IPS-15b (cell line): Measurements from ENCODE around the gene RPL28.
"Not testable (repeated sequence)": the region's sequence is repeated elsewhere in the genome, so short reads cannot be mapped to it uniquely, and the experiment has no call there.

Experiments
- H3K27me3 ChIP-seq: one replicate; pipeline ENCODE4 v1.6.1; 2013; ENCODE audit warnings: low read length; ENCODE audit not compliant: control insufficient read depth, insufficient read depth
- H3K36me3 ChIP-seq: one replicate; pipeline ENCODE4 v1.6.1; 2013; ENCODE audit warnings: low read length; ENCODE audit not compliant: control insufficient read depth, insufficient read depth
- H3K4me1 ChIP-seq: one replicate; pipeline ENCODE4 v1.6.1; 2013; ENCODE audit warnings: mild to moderate bottlenecking, low read length; ENCODE audit not compliant: control insufficient read depth, insufficient read depth
- H3K4me3 ChIP-seq: one replicate; pipeline ENCODE4 v1.5.1; 2013; ENCODE audit warnings: low read depth, low read length
- H3K9ac ChIP-seq: one replicate; pipeline ENCODE4 v1.6.1; 2013; ENCODE audit warnings: low read depth, mild to moderate bottlenecking, low read length
- H3K9me3 ChIP-seq: one replicate; pipeline ENCODE4 v1.6.1; 2013; ENCODE audit warnings: mild to moderate bottlenecking, low read length; ENCODE audit not compliant: control insufficient read depth, insufficient read depth

The RPL28 gene

GRCh38 chr19:55407800-55408532 lies 22.2 kb downstream of the RPL28 start:
- no peaks in the 10 kb centered on the region for H3K9me3 ChIP-seq

DNA sequence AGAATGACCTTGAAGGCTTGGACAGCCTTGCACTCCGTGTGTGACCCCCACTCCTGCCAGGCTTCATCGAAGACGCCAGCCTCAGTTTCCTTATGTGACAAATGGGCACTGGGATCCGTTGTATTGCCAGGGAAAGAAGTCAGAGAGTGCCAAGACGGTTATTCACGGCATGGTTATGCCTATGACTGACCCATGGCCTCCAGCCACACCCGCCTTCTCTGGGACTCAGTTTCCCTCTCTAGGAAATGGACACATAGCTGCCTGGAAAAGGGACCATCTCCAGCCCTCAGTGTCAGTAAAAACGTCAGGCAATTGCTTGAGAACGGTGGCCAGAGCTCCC lies 22.8 kb downstream of the RPL28 start:
- Histone ChIP-seq H3K4me1 (peaks cover 5% of the 10 kb centered on the region), H3K36me3 (peaks cover 27% of the 10 kb centered on the region), H3K4me3 (peak overlapping the region; percentile 27), H3K27me3 (peaks cover 4% of the 10 kb centered on the region), H3K9ac (peak overlapping the region; percentile 18), H3K9me3 (no peaks in the 10 kb centered on the region)

More at GRCh38 chr19:55407800-55408532, 22.2 kb downstream of the RPL28 start:
- H3K27me3 ChIP-seq: peaks cover 4% of the 10 kb centered on the region
- peak overlapping the region; percentile 77 for H3K9ac ChIP-seq
- peak overlapping the region; percentile 73 for H3K4me3 ChIP-seq
- H3K36me3 ChIP-seq: peaks cover 32% of the 10 kb centered on the region
- H3K4me1 ChIP-seq: peaks cover 5% of the 10 kb centered on the region

DNA sequence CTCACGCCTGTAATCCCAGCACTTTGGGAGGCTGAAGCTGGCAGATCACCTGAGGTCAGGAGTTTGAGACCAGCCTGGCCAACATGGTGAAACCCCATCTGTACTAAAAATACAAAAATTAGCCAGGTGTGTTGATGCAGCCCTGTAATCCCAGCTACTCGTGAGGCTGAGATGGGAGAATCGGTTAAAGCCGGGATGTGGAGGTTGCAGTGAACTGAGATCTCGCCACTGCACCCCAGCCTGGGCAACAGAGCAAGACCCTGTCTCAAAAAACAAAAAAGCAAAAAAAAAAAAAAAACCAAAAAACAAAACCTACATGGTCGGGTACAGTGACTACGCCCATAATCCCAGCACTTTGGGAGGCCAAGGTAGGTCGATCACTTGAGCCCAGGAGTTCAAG lies 23.4 kb downstream of the RPL28 start:
- H3K4me1 ChIP-seq, H3K27me3 ChIP-seq, H3K4me3 ChIP-seq, H3K9ac ChIP-seq, H3K9me3 ChIP-seq: not testable (repeated sequence)
- peaks cover 22% of the 10 kb centered on the region for H3K36me3 ChIP-seq

DNA sequence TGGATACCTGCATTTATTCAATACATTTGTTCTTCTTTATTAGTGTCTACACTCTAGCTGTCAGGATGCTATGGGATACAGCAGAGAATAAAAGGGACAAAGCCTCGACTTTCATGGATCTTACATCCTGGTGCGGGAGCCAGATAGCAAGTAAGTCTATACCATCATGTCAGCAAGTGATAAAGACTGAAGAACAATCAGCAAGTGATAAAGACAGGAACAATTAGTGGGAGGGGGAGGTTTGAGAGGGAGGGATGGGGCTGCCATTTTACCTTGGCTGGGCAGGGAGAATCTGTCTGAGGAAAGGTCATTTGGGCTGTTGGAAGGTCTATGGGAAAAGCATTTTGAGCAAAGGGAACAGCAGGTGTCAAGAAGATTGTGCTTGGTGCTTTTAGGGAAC lies 24.4 kb downstream of the RPL28 start:
- no peak overlapping the region for H3K9ac ChIP-seq
- peaks cover 4% of the 10 kb centered on the region for H3K27me3 ChIP-seq
- no peaks in the 10 kb centered on the region for H3K9me3 ChIP-seq
- H3K4me3 ChIP-seq: no peak overlapping the region
- peaks cover 17% of the 10 kb centered on the region for H3K36me3 ChIP-seq
- H3K4me1 ChIP-seq: peaks cover 5% of the 10 kb centered on the region

DNA sequence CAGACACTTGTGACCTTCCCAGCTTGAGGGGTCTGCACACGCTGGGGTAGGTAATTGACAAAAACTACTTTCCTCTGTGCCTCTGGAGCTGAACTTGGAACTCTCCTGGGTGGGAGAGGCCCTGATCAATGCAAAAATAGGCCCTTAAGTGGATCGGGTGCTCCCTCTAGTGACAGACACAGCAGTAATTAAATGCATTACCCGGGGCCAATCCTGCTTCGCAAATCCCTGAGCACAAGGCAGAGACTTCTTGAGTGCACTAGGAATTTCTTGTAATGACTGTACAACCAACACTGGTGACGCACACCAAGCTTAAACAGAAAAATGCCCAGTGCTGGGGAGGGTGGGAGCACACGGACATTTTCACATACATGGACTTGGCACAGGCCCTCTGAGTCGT lies 32.5 kb downstream of the RPL28 start:
- H3K27me3 ChIP-seq: peaks cover 2% of the 10 kb centered on the region
- H3K36me3 ChIP-seq: no peaks in the 10 kb centered on the region
- no peak overlapping the region for H3K4me3 ChIP-seq
- no peaks in the 10 kb centered on the region for H3K9me3 ChIP-seq
- no peak overlapping the region for H3K9ac ChIP-seq
- no peaks in the 10 kb centered on the region for H3K4me1 ChIP-seq

DNA sequence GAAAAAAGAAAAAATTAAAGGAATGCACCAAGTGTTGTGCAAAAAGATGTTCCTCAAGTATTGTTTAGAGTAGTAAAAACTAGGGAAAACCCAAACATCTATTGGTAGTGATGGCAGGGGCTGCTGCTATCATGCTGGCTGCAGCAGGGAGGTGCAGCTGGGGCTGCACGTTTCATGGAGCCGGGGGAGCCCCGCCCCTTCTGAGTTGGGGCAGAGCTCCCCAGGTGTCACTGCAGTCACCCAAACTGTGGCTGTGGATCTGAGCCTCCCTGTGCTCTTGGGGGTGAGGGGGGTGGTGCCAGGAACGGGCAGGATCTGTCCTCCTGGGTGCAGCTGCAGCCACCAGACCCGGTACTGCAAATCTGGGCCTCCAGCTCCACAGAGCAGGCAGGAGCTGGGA lies 33.4 kb downstream of the RPL28 start:
- Histone ChIP-seq H3K27me3 (peaks cover 2% of the 10 kb centered on the region), H3K9ac (no peak overlapping the region), H3K4me3 (no peak overlapping the region), H3K9me3 (no peaks in the 10 kb centered on the region), H3K36me3 (no peaks in the 10 kb centered on the region), H3K4me1 (no peaks in the 10 kb centered on the region)

DNA sequence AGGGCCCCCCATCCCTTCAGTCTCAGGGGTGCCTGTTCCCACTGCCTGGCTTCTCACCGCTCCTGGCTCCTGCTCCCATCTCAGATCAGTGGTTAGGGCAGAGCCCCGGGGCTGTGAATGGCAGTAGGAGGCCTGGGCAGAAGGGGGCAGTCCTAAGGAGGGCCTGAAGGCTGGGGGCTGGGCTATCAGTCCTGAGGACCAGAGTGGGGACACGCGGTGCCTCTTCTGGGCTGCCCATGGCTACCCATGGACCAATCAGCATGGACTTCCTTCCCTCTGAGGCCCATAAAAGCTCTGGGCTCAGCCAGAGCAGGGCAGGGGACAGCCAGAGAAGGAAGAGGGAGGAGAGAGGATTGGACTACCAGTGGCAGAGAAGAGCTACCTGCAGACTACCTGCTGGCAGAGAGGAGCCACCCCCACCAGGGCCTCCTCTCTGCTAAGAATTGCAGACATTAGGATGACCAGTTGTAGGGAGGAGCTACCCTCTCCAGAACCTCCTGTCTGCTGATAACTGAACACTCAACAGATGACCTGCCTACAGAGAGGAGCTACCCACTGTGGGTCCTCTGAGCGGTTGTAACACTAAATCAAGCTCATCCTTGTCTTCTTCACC lies 34.0 kb downstream of the RPL28 start:
- Histone ChIP-seq H3K4me3 (no peak overlapping the region), H3K4me1 (no peaks in the 10 kb centered on the region), H3K27me3 (peaks cover 2% of the 10 kb centered on the region)

DNA sequence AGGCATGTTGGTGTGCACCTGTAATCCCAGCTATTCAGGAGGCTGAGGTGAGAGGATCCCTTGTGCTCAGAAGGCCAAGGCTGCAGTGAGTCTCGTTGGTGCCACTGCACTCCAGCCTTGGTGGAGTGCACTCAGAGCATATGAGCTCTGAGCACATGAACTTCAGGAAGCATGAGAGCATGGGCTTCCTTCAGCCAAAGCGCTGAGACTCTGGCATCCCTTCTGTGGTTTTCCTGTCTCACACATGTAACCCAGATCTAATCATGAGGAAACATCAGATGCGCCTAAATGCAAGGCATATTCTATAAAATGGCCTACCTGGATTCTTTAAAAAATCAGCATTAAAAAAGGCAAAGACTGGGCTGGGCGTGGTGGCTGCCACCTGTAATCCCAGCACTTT lies 35.5 kb downstream of the RPL28 start:
- H3K4me1 ChIP-seq, H3K9me3 ChIP-seq, H3K4me3 ChIP-seq, H3K36me3 ChIP-seq, H3K9ac ChIP-seq, H3K27me3 ChIP-seq: not testable (repeated sequence)

More for the DNA sequence above, 34.0 kb downstream of the RPL28 start:
- Histone ChIP-seq H3K9ac (no peak overlapping the region), H3K36me3 (no peaks in the 10 kb centered on the region), H3K9me3 (no peaks in the 10 kb centered on the region)

GRCh38 chr19:55423225-55424005 lies 37.7 kb downstream of the RPL28 start:
- Histone ChIP-seq H3K36me3 (no peaks in the 10 kb centered on the region), H3K9me3 (no peaks in the 10 kb centered on the region), H3K27me3 (peaks cover 2% of the 10 kb centered on the region), H3K9ac (no peak overlapping the region), H3K4me3 (no peak overlapping the region), H3K4me1 (no peaks in the 10 kb centered on the region)

DNA sequence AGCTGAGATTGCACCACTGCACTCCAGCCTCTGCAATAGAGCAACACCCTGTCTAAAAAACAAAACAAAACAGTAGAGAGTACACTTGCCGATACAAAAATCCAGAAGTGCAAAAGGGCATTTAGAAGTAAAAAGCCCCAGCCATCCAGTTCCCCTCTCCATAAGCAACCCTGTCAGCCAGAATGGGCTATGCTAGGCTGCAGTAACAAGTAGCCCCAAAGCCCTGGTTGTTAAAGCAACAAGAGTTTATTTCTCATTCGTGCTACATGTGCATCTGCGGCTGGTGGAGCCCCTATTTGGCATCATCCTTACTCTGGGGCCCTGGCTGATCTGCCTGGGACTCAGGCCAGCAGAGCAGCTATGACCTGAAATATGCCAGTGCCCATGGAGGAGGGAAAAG lies 38.8 kb downstream of the RPL28 start:
- Histone ChIP-seq H3K27me3 (peaks cover 2% of the 10 kb centered on the region), H3K4me1 (no peaks in the 10 kb centered on the region), H3K9me3 (no peaks in the 10 kb centered on the region), H3K9ac (no peak overlapping the region), H3K36me3 (no peaks in the 10 kb centered on the region), H3K4me3 (no peak overlapping the region)

DNA sequence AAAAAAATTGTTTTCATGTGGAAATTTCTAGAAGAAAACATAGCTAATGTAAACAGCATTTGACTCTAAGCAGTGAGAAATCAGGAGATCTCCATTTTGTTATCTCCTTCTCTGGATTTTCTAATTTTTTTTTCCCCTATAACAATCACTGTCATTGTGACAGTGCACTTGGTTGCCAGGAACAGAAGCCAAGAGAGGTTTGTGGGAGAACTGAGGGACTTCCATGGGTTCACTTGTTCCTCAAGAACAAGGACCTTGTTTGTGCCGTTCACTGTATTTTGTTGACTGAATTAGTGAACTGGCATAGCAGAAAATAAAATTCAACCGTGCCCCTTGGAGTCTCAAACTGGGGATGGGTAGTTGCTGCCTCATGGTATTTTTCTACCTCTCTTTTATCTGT lies 40.3 kb downstream of the RPL28 start:
- H3K9me3 ChIP-seq: no peaks in the 10 kb centered on the region
- no peaks in the 10 kb centered on the region for H3K36me3 ChIP-seq
- no peaks in the 10 kb centered on the region for H3K27me3 ChIP-seq
- H3K4me3 ChIP-seq: no peak overlapping the region
- H3K9ac ChIP-seq: no peak overlapping the region
- no peaks in the 10 kb centered on the region for H3K4me1 ChIP-seq

DNA sequence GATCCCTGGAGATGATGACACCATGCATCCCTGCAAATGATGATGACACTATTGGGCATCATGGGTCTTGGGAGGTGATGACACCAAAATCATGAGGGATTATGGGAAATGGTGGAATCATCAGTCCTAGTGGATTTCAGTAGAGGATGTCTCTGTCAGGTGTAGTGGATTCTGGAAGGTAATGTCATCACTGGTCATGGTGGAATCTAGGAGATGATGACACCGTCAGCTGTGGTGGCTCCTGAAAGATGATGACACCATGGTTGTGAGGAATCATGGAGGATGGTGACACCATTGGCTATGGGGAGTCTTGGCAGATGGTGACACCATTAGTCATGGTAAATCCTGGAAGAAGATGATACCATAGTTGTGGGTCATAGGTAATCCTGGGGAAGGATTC lies 45.5 kb downstream of the RPL28 start:
- no peaks in the 10 kb centered on the region for H3K9me3 ChIP-seq
- H3K4me1 ChIP-seq: no peaks in the 10 kb centered on the region
- H3K4me3 ChIP-seq: no peak overlapping the region
- H3K36me3 ChIP-seq: no peaks in the 10 kb centered on the region
- H3K27me3 ChIP-seq: peaks cover 3% of the 10 kb centered on the region
- H3K9ac ChIP-seq: no peak overlapping the region
